Measurements from ENCODE around the gene HDAC4. TPM values are rescaled to one million over a fixed set of nuclear protein-coding genes. Genes with fewer than 3 reads are reported as not detected.

The HDAC4 gene
- total and polyA plus RNA-seq, 2 donors = 24.4 to 29.5 TPM

DNA sequence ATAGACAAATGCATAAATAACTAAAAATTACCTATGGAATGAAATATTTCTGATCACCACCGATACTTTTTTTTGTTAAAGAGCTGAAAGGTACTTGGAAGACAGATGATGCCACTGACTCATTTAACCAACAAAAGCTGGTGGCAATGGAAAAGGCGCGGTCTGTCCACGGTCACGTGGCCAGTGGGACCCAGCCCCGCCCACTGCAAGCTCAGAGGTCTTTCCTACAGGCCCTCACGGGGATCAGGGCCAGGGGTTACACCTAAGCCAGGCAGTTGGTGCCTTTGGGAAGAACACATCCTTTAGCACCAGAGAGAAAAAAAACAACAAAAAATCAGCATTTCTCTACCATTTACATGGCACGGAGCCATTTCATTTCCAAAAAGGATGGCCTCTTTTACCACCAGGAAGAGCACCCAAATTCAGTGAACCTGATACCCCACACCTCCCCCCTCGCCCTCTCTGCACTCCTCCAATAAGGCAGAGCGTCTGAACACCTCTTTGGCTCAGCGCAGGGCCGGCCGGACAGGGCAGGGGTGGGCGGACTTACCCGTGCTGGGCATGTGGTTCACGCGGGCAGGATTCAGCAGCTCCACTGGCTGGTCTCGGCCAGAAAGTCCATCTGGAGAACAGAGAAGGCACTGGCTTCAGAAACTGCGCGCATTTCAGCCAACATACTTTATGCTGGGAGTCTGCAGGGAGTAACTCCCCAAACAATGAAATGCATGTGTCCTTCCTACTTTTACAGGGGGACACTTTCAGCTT, 164.6 kb downstream of the HDAC4 start:
- 91% methylated on average over 20 of the region's 20 CpGs for WGBS
- no peak overlapping the region for H3K4me3 ChIP-seq (ENCODE audit: low read depth, low read length)
- no peak overlapping the region for H3K27ac ChIP-seq (ENCODE audit: low read depth)
- H3K36me3 ChIP-seq (ENCODE audit: insufficient read depth) = no peaks in the 10 kb centered on the region
- DNase-seq (ENCODE audit: extremely low spot score) = no peak
- no peaks in the 10 kb centered on the region for H3K4me1 ChIP-seq (ENCODE audit: insufficient read depth)

DNA sequence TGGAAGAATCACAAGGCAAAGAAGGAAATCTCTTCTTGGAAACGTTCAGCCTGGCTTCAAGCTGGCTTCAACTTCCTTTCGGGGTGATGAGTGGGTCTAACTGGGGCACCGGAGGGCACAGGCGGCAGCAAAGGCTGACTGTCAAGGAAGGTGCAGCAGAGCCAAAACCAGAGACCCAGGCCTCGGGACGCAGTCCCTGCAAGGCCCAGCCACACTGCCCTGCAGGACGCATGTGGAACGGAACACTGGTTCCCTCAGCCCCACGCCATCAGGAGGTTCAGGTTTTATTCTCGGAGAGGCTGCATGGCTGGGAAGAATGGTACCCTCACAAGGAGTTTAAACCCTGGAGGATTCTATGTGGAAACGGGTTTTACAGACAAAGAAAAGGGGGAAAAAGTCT, 165.5 kb downstream of the HDAC4 start:
- no peak overlapping the region for H3K27ac ChIP-seq (ENCODE audit: low read depth)
- H3K4me1 ChIP-seq (ENCODE audit: insufficient read depth) = no peaks in the 10 kb centered on the region
- DNase-seq (ENCODE audit: extremely low spot score) = no peak
- H3K36me3 ChIP-seq (ENCODE audit: insufficient read depth) = no peaks in the 10 kb centered on the region
- no peak overlapping the region for H3K4me3 ChIP-seq (ENCODE audit: low read depth, low read length)
- 92% methylated on average over 11 of the region's 11 CpGs for WGBS

DNA sequence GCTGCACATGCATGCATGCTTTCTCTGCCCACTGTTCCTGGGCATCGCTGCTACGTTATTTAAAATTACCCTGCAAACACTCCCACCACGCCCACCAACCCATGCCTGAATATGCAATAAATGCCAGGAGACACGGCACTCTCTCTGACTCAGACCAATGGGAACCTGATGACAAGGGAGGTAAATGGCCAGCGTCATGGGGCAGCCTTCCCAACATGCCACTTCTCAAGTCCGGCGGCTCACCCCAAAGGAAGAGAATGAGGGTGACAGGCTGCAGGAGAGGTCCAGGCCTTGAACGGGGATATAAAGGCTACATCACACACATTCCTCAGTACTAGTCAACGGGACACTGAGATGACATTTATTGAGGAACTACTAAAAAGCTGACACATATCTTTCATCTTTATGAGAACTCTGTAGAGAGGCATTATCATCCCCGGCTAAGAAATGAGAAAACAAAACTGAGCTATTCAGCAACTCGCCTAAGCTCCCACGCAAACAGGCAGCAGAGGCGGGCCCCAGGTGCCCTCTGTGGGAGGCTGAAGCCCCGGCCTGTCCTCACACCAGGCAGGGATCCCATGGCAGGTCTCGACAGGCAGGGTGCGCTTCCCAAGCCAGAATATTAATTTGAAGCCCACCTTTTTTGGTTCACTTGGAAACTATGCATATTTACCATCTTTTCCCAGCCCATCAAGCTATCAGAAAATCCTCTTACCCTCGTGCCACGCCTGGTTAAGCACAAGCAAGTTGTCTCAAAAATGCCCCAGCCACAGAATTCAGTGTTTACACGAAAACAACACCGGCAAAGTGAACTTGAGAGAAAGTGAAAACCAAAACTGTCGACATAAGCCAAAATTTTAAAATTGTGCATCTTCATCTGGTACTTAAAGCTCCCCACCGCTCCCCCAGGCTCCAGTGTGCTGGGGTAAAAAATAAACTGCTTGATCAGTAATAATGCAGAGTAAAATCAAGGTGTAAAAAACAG, 166.3 kb downstream of the HDAC4 start:
- Histone ChIP-seq H3K27ac (ENCODE audit: low read depth) (no peak overlapping the region), H3K4me1 (ENCODE audit: insufficient read depth) (no peaks in the 10 kb centered on the region), H3K4me3 (ENCODE audit: low read depth, low read length) (no peak overlapping the region), H3K36me3 (ENCODE audit: insufficient read depth) (no peaks in the 10 kb centered on the region)
- DNase-seq (ENCODE audit: extremely low spot score) = no peak
- 78% methylated on average over 22 of the region's 22 CpGs for WGBS

DNA sequence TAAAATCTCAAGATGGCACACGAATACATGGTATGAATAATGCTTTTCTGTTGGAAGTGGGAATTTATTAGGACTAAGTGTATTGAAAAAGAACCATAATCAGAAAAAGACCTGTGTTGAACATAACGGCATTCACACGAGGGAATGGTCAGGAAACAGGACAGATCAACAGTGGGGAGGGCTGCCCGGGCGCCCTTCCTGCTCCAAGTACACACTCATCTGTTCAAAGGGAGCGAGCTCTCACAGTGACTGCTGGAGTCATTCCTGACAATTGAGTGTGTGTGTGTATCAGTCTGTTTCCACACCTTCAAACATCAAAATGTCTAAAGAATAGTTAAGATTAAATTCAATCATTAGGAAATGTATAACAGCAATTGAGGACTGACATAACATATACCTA, 167.2 kb downstream of the HDAC4 start:
- H3K4me1 ChIP-seq (ENCODE audit: insufficient read depth) = no peaks in the 10 kb centered on the region

DNA sequence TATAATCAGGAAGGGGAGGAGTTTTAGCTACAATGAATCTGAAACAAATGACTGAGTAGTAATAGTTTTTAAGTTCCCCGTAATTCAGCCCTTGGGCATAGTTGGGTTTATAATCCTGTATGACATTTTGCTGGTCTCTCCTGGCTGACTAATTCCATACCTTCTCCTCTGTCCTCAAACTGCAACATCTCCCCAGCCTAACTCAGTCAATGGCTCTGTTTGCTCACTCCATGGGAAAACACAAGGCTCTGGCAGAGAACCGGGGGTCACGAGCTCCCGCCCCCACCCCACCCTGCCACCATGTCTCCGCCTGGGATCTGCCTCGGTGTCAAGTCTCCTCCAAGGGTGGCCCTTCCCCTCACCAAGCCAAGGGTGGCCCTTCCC, 168.6 kb downstream of the HDAC4 start:
- WGBS = 94% methylated on average over 6 of the region's 6 CpGs
- H3K27ac ChIP-seq (ENCODE audit: low read depth) = no peak overlapping the region

More for the DNA sequence above, 167.2 kb downstream of the HDAC4 start:
- Histone ChIP-seq H3K36me3 (ENCODE audit: insufficient read depth) (no peaks in the 10 kb centered on the region), H3K27ac (ENCODE audit: low read depth) (no peak overlapping the region), H3K4me3 (ENCODE audit: low read depth, low read length) (no peak overlapping the region)
- WGBS = 88% methylated on average over 6 of the region's 6 CpGs
- DNase-seq (ENCODE audit: extremely low spot score) = no peak

DNA sequence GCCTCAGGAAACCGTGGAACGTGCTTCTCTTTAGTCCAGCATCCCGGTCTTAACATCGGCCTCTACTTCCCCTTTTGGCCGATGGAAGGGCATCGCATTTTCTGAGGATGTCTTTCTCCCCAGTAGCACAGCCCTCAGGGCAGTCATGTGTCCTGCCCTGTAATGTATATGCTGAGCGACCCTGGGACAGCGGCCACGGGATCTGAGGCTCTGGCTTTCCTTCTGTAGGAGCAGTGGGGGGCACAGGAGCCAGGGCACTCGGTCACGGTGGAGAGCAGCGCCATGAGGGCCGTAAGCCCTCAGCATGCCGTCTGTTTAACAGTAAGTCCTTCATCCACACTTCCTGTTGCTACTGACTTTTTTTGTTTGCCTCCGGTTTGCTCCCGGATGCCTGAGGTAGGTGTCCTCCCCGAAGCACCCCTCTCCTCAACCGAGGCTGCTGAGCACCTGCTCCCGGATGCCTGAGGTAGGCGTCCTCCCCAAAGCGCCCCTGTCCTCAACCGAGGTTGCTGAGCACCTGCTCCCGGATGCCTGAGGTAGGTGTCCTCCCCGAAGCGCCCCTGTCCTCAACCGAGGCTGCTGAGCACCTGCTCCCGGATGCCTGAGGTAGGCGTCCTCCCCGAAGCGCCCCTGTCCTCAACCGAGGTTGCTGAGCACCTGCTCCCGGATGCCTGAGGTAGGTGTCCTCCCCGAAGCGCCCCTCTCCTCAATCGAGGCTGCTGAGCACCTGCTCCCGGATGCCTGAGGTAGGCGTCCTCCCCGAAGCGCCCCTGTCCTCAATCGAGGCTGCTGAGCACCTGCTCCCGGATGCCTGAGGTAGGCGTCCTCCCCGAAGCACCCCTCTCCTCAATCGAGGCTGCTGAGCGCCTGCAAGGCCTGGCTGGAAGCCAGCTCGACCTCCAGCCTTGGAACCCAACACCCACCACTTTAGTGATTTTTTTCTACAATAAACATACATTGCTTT, 169.3 kb downstream of the HDAC4 start:
- 71% methylated on average over 39 of the region's 46 CpGs for WGBS
- DNase-seq (ENCODE audit: extremely low spot score) = no peak
- Histone ChIP-seq H3K4me3 (ENCODE audit: low read depth, low read length) (no peak overlapping the region), H3K4me1 (ENCODE audit: insufficient read depth) (no peaks in the 10 kb centered on the region), H3K27ac (ENCODE audit: low read depth) (no peak overlapping the region), H3K36me3 (ENCODE audit: insufficient read depth) (no peaks in the 10 kb centered on the region)

More for the DNA sequence above, 168.6 kb downstream of the HDAC4 start:
- DNase-seq (ENCODE audit: extremely low spot score) = no peak
- Histone ChIP-seq H3K4me1 (ENCODE audit: insufficient read depth) (no peaks in the 10 kb centered on the region), H3K36me3 (ENCODE audit: insufficient read depth) (no peaks in the 10 kb centered on the region), H3K4me3 (ENCODE audit: low read depth, low read length) (no peak overlapping the region)

DNA sequence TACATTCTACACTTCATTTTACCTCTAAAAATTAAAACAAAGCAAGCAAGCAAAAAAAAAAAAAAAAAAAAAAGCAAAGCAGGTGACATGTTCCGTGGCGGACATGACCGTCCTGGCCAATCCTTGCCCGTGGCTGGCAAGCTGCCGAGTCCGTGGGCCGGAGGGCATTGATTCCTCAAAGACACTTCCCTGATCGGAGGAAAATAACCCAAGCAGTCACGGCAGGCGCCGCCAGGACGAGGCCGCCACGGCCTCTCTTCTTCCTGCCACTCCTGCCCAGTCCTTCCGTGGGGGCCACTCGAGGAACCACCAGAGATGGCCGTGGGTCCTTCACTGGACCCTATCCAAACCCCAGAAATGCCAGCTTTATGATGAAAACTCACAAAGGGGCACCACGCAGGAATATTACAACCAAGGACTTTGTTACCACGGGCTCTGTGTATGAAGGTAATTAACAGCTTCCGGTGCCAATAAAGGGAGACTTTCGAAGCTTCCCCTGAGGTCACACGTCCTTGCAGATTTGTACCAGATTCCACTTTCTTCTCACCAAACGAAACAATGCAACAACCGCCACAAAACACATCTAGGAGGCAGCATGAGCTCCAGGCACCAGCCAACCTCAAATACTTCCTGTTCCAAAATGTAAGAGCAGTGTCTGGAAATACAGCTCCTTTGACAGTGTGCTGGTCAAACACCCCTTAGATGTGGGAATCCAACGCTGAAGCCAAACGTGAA, 170.3 kb downstream of the HDAC4 start:
- H3K4me3 ChIP-seq (ENCODE audit: low read depth, low read length) = no peak overlapping the region
- no peak for DNase-seq (ENCODE audit: extremely low spot score)
- H3K27ac ChIP-seq (ENCODE audit: low read depth) = no peak overlapping the region
- H3K4me1 ChIP-seq (ENCODE audit: insufficient read depth) = no peaks in the 10 kb centered on the region
- no peaks in the 10 kb centered on the region for H3K36me3 ChIP-seq (ENCODE audit: insufficient read depth)
- WGBS = 73% methylated on average over 26 of the region's 26 CpGs

DNA sequence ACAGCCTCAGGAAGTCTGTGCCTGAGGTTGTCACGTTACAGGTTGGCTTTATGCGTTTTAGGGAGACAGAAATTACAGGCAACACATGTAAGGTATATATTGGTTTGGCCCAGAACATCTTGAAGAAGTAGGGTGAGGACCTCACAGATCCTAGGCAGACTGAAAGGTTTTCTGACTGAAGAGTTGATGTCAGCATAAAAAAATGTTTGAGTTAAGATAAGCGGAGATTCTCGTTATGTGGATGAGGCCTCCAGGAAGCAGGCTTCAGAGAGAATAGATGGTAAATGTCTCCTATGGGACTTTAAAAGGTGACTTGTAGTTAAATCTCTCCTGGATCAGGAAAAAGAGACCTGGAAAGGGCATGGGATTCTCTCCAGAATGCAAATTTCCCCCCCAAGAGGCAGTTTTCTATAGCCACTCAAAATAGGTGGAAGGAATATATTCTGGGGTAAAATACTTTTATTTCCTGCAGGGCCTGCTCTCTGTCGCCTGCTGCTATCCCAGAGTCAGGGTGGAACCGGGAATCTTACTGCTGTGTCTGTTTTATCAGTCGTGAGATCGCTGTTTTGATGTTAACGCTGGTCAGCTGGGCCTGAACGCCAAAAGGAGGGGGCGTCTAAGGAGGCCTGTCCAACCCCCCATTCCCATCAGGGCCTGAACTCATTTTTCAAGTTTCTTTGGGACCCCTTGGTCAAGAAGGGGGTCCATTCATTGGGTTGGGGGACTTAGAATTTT, 171.1 kb downstream of the HDAC4 start:
- no peak overlapping the region for H3K27ac ChIP-seq (ENCODE audit: low read depth)
- no peaks in the 10 kb centered on the region for H3K4me1 ChIP-seq (ENCODE audit: insufficient read depth)

DNA sequence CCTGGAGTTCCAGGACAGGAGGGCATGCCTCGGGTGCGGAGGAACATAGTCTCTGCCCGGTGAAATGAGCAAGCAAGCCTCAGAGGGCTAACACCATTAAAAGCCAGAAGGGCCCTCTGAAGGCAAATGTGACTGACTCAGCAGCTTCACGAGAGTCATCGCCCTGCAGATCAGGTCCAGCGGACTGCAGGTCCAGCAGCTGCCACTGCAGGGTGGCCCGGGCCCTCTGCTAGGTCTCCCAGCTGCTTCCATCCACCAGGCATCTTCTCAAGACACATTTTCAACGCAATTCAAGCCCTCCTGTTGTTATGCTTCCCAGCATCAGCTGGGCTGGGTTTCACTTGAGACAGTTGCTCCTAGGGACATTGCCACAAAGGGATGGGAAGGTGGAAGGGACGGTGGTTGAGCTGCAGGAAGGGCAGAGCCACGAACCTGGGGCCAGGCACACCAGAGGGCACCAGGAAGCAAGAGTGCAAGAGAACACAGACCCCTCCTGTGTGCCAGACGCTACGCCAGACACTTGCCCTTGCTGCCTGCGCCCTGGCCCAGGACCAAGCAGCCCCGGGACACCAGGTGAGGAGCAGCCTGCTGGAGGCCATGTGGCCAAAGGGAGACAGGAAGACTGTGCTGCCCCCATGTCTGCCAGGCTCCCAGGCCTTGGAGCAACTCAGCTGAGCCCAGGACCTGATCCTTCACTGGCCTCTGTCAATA, 173.0 kb downstream of the HDAC4 start:
- H3K36me3 ChIP-seq (ENCODE audit: insufficient read depth) = no peaks in the 10 kb centered on the region
- H3K4me1 ChIP-seq (ENCODE audit: insufficient read depth) = no peaks in the 10 kb centered on the region
- no peak overlapping the region for H3K27ac ChIP-seq (ENCODE audit: low read depth)
- no peak for DNase-seq (ENCODE audit: extremely low spot score)
- no peak overlapping the region for H3K4me3 ChIP-seq (ENCODE audit: low read depth, low read length)
- 64% methylated on average over 14 of the region's 14 CpGs for WGBS

More for the DNA sequence above, 171.1 kb downstream of the HDAC4 start:
- Histone ChIP-seq H3K36me3 (ENCODE audit: insufficient read depth) (no peaks in the 10 kb centered on the region), H3K4me3 (ENCODE audit: low read depth, low read length) (no peak overlapping the region)
- no peak for DNase-seq (ENCODE audit: extremely low spot score)
- WGBS = 55% methylated on average over 11 of the region's 11 CpGs

DNA sequence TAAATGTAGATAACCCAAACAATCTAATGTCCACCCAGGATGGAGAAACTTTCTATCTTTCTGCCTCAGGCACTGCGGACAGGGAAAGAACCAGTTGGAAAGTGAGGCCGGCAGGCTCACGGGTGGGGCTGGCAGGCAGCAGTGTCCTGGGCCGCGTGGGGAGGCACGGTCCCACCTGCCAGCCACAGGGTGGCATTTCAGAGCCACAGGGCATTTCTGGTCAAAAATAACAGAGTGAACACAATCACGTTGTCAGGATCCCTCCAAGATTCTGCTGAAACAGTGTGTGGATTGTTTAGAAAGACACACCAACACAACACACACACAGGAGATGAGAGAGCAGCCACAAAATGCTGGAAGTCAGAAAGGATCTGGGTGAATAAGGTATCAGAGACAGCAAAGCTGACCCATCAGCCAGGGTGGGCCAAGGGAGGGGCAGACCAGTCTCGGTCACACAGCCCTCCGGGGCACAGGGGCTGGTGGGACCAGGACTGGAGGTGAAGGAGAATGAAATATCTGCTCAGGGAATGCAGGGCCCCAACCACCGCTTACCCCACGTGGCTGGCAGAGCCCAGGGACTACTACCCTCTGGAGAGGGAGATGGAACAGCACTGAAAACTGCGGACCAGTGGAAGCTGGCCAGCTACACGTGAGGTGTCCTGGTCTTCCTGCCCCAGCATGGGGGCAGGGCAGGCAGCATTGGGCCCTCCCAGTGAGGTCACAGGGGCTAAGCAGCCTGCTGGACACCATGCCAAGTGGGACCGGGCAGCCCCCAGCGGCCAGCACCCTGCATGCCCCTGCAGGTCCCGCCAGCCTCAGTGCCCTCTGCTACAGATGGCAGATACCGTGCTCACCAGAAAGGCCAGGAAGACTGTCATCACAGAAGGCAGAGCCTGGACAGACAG, 173.9 kb downstream of the HDAC4 start:
- 59% methylated on average over 17 of the region's 17 CpGs for WGBS
- H3K4me3 ChIP-seq (ENCODE audit: low read depth, low read length) = no peak overlapping the region
- H3K36me3 ChIP-seq (ENCODE audit: insufficient read depth) = no peaks in the 10 kb centered on the region
- no peaks in the 10 kb centered on the region for H3K4me1 ChIP-seq (ENCODE audit: insufficient read depth)
- no peak for DNase-seq (ENCODE audit: extremely low spot score)
- H3K27ac ChIP-seq (ENCODE audit: low read depth) = peak overlapping the region; percentile 78

Measured in urinary bladder (tissue), 4 donors.